ENCODE results near the gene XYLB.
"Not testable (repeated sequence)": the region's sequence is repeated elsewhere in the genome, so short reads cannot be mapped to it uniquely, and the experiment has no call there.

Gene XYLB

GRCh38 chr3:38346587-38347410 lies at the start of gene XYLB:
Gene XYLB, plus strand, starts transcription at chr3:38346785. Its CDS starts 84 bp downstream, at chr3:38346869.
- peak; percentile 89 to 91 for DNase-seq
- TF ChIP-seq POLR2A (IDR thresholded peaks at IDR 0.05; ENCODE audit: low read length) (peak; percentile 27), GATA1 (IDR thresholded peaks at IDR 0.05; ENCODE audit: low read depth, low read length) (no peak)

- DNase-seq = not testable (repeated sequence)
These were observed 49.5 kb upstream of the XYLB start for GRCh38 chr3:38297053-38297452.

- no peak for TF ChIP-seq POLR2A (IDR thresholded peaks at IDR 0.05; ENCODE audit: low read length)
- TF ChIP-seq GATA1 (IDR thresholded peaks at IDR 0.05; ENCODE audit: low read depth, low read length) = no peak
- no peak for DNase-seq
These were observed 49.0 kb upstream of the XYLB start for GRCh38 chr3:38297537-38297936.

- DNase-seq = no peak
- TF ChIP-seq GATA1 (IDR thresholded peaks at IDR 0.05; ENCODE audit: low read depth, low read length) = no peak
- TF ChIP-seq POLR2A (IDR thresholded peaks at IDR 0.05; ENCODE audit: low read length) = no peak
These were observed 48.5 kb upstream of the XYLB start for GRCh38 chr3:38297947-38298711.

GRCh38 chr3:38306941-38307340 lies 39.6 kb upstream of the XYLB start:
- DNase-seq = no peak
- TF ChIP-seq POLR2A (IDR thresholded peaks at IDR 0.05; ENCODE audit: low read length) = no peak
- TF ChIP-seq GATA1 (IDR thresholded peaks at IDR 0.05; ENCODE audit: low read depth, low read length) = no peak

- TF ChIP-seq POLR2A (IDR thresholded peaks at IDR 0.05; ENCODE audit: low read length) (no peak), GATA1 (IDR thresholded peaks at IDR 0.05; ENCODE audit: low read depth, low read length) (no peak)
These were observed 39.0 kb upstream of the XYLB start for GRCh38 chr3:38307599-38307998.

GRCh38 chr3:38308456-38308855 lies 38.1 kb upstream of the XYLB start:
- TF ChIP-seq GATA1 (IDR thresholded peaks at IDR 0.05; ENCODE audit: low read depth, low read length) (no peak), POLR2A (IDR thresholded peaks at IDR 0.05; ENCODE audit: low read length) (no peak)
- DNase-seq = no peak

More at GRCh38 chr3:38307599-38307998, 39.0 kb upstream of the XYLB start:
- no peak for DNase-seq

GRCh38 chr3:38311476-38311875 lies 35.1 kb upstream of the XYLB start:
- no peak for TF ChIP-seq POLR2A (IDR thresholded peaks at IDR 0.05; ENCODE audit: low read length)
- no peak for TF ChIP-seq GATA1 (IDR thresholded peaks at IDR 0.05; ENCODE audit: low read depth, low read length)
- DNase-seq = no peak

GRCh38 chr3:38311941-38312340 lies 34.6 kb upstream of the XYLB start:
- no peak for TF ChIP-seq GATA1 (IDR thresholded peaks at IDR 0.05; ENCODE audit: low read depth, low read length)
- TF ChIP-seq POLR2A (IDR thresholded peaks at IDR 0.05; ENCODE audit: low read length) = no peak
- DNase-seq = no peak

- TF ChIP-seq POLR2A (IDR thresholded peaks at IDR 0.05; ENCODE audit: low read length) (no peak), GATA1 (IDR thresholded peaks at IDR 0.05; ENCODE audit: low read depth, low read length) (no peak)
- no peak for DNase-seq
These were observed 34.2 kb upstream of the XYLB start for GRCh38 chr3:38312356-38312755.

- no peak for TF ChIP-seq POLR2A (IDR thresholded peaks at IDR 0.05; ENCODE audit: low read length)
- TF ChIP-seq GATA1 (IDR thresholded peaks at IDR 0.05; ENCODE audit: low read depth, low read length) = no peak
- DNase-seq = no peak
These were observed 33.3 kb upstream of the XYLB start for GRCh38 chr3:38313263-38313662.

- DNase-seq = no peak
These were observed 32.9 kb upstream of the XYLB start for GRCh38 chr3:38313695-38314094.

GRCh38 chr3:38314112-38314763 lies 32.3 kb upstream of the XYLB start:
- TF ChIP-seq GATA1 (IDR thresholded peaks at IDR 0.05; ENCODE audit: low read depth, low read length) (no peak), POLR2A (IDR thresholded peaks at IDR 0.05; ENCODE audit: low read length) (no peak)
- no peak for DNase-seq

More at GRCh38 chr3:38313695-38314094, 32.9 kb upstream of the XYLB start:
- TF ChIP-seq POLR2A (IDR thresholded peaks at IDR 0.05; ENCODE audit: low read length) (no peak), GATA1 (IDR thresholded peaks at IDR 0.05; ENCODE audit: low read depth, low read length) (no peak)
